Loucy (cell line): Measurements from ENCODE around the gene PDIA2.

Experiments
- CTCF ChIP-seq: fragments of 200-600 bp; sonication (generic); conservative IDR thresholded peaks from 2 replicates; pipeline ENCODE4 v1.5.1; 2014; ENCODE audit warnings: mild to moderate bottlenecking, antibody characterized with exemption, low read length
- EZH2phosphoT487 ChIP-seq: fragments of 200-600 bp; IDR thresholded peaks from 2 replicates; pipeline ENCODE4 v1.6.1; 2018; ENCODE audit warnings: antibody characterized with exemption, mild to moderate bottlenecking, moderate library complexity, borderline replicate concordance

DNA sequence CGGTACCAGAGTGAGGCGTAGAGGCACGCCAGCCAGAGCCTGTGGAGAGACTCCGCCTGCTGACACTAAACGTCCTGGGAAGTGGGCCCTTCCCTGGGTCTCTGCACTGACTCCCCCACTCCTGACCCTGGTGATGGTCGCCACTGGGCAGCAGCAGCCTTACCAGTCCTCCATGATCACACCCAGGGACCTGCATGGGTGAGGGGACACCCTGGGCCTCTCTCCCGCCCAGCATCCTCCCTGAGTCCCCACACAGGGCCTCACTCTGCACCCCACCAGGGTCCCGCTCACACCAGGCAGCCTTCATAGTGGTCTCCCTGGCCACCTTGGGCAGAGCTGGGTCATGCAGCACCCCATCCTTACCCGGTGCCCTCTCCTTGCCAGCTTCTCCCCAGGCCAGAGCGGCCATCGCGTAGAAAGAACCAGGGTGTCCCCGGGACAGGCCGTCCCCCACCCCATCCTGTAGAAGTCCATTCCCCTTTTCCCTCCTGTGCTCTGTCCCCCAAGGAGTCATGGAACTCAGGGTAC, 17.9 kb upstream of the PDIA2 start:
- TF ChIP-seq CTCF (no peak), EZH2phosphoT487 (no peak)
